GM12892 (cell line): Measurements from ENCODE around the gene DENND6A.
"Not testable (repeated sequence)": the region's sequence is repeated elsewhere in the genome, so short reads cannot be mapped to it uniquely, and the experiment has no call there.

Source experiments
- DNase-seq: peaks from one replicate; pipeline ENCODE4 v3.0.0; 2011; ENCODE audit not compliant: insufficient read length
- FAIRE-seq: peaks from 2 replicates; lab custom pipeline; 2011; peaks lifted over from hg19 to GRCh38; lab: Jason Lieb, UNC
- POLR2A ChIP-seq: IDR thresholded peaks from 2 replicates; pipeline ENCODE4 v1.6.1; 2011; ENCODE audit warnings: low read depth, low read length, control low read depth
- POLR2AphosphoS5 ChIP-seq: IDR thresholded peaks from 2 replicates; pipeline ENCODE4 v1.6.1; 2011; ENCODE audit warnings: low read depth, low read length, control low read depth
- TAF1 ChIP-seq: IDR thresholded peaks from 2 replicates; pipeline ENCODE4 v1.6.1; 2011; ENCODE audit warnings: low read depth, mild to moderate bottlenecking, control low read depth, low read length, borderline replicate concordance

The DENND6A gene

GRCh38 chr3:57616233-57616632 lies 76.6 kb downstream of the DENND6A start:
- no peak for FAIRE-seq
- no peak for DNase-seq
- TF ChIP-seq POLR2AphosphoS5 (no peak), POLR2A (no peak), TAF1 (no peak)

- DNase-seq, FAIRE-seq: not testable (repeated sequence)
These were observed 81.0 kb downstream of the DENND6A start for GRCh38 chr3:57611870-57612269.

- FAIRE-seq, result no peak
- DNase-seq, result no peak
- TF ChIP-seq TAF1 (no peak), POLR2AphosphoS5 (no peak), POLR2A (no peak)
These were observed 87.2 kb downstream of the DENND6A start for GRCh38 chr3:57605683-57606082.

- DNase-seq (no peak), FAIRE-seq (no peak)
- TF ChIP-seq POLR2AphosphoS5 (no peak), POLR2A (no peak), TAF1 (no peak)
These were observed 87.9 kb downstream of the DENND6A start for GRCh38 chr3:57604971-57605370.

DNA sequence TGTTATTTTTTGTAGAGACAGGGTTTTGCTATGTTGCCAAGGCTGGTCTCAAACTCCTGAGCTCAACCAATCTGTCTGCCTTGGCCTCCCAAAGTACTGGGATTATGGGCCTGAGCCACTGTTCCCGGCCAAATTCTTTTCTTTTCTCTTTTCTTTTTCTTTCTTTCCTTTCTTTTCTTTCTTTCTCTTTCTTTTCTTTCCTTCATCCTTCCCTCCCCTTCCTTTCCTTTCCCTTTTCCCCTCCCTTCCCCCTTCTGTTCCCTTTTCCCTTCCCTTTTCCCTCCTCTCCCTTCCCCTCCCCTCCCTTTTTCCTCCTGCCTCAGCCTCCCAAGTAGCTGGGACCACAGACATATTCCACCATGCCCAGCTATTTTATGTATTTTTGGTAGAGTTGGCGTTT lies 92.7 kb downstream of the DENND6A start:
- FAIRE-seq, result no peak

GRCh38 chr3:57598765-57599360 lies 94.0 kb downstream of the DENND6A start:
- no peak for DNase-seq
- TF ChIP-seq TAF1 (no peak), POLR2AphosphoS5 (no peak), POLR2A (no peak)
- FAIRE-seq, result peak; percentile 58

More for the DNA sequence above, 92.7 kb downstream of the DENND6A start:
- TF ChIP-seq TAF1, result no peak
- TF ChIP-seq POLR2AphosphoS5, result no peak
- TF ChIP-seq POLR2A, result no peak
- no peak for DNase-seq

GRCh38 chr3:57597127-57597923 lies 95.6 kb downstream of the DENND6A start, which contains the start of gene ARF4:
TSS of gene ARF4 (minus strand) at chr3:57597344. CDS start at chr3:57597140, 204 bp downstream.
- FAIRE-seq (peak; percentile 99), DNase-seq (peak; percentile 91)
- peak; percentile 88 for TF ChIP-seq TAF1
- TF ChIP-seq POLR2AphosphoS5, result peak; percentile 97
- peak; percentile 96 for TF ChIP-seq POLR2A

GRCh38 chr3:57596495-57597126 lies 96.3 kb downstream of the DENND6A start:
- TF ChIP-seq POLR2A, result no peak
- no peak for TF ChIP-seq POLR2AphosphoS5
- TF ChIP-seq TAF1, result no peak
- peak; percentile 19 for DNase-seq
- FAIRE-seq, result peak; percentile 42

DNA sequence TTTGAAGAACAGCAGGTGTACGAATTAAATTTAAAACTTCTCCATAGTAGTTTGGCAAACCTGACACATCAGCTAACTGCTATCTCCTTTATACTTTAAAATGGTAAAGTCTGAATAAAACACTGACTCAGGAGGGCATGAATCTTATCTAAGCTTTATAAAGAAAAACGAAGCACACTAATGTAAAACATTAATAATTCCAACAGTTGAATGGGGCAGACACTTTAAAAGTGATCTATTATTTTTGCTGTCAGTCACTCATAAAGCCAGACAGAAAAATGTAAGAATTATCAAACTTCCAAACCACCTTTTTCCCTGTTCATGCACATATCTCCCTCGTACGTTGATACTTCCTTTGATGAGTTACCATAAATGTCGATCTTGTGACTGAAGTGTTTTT lies 98.3 kb downstream of the DENND6A start:
- no peak for DNase-seq
- FAIRE-seq, result no peak
- TF ChIP-seq POLR2AphosphoS5 (no peak), TAF1 (no peak), POLR2A (no peak)

DNA sequence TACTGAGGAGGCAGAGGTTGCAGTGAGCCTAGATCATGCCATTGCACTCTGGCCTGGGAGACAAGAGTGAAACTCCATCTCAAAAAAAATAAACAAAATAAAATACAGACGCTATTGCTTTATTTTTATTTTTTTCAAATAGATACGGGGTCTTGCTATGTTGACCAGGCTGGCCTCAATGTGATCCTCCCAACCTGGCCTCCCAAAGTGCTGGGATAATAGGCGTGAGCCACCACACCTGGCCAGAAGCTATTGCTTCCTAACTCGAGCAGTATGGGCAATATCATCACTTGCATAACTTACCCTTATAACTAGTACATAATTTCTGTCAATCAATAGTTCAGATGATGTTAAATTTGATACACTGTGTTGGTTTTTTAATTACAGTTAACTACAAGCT lies 98.7 kb downstream of the DENND6A start:
- TF ChIP-seq TAF1, result no peak
- TF ChIP-seq POLR2A, result no peak
- no peak; the same call in 1 of the 2 replicates for TF ChIP-seq POLR2AphosphoS5
- no peak for DNase-seq
- no peak for FAIRE-seq

GRCh38 chr3:57592306-57592705 lies 100.6 kb downstream of the DENND6A start:
- DNase-seq, result no peak
- TF ChIP-seq POLR2AphosphoS5 (no peak), POLR2A (no peak), TAF1 (no peak)
- no peak for FAIRE-seq
